D721Med (cell line): ENCODE data around the gene ROCK2.

Experiments
- DNase-seq: peaks from one replicate; pipeline ENCODE4 v3.0.0; 2011; ENCODE audit warnings: low spot score; ENCODE audit not compliant: insufficient read length
- FAIRE-seq: peaks from 2 replicates; lab custom pipeline; 2011; peaks lifted over from hg19 to GRCh38; lab: Jason Lieb, UNC
- TF ChIP-seq, protein P1 (sequence below): IDR thresholded peaks from 2 replicates; pipeline ENCODE4 v1.5.1; 2012; ENCODE audit warnings: mild to moderate bottlenecking, control low read depth; ENCODE audit not compliant: insufficient read depth; ENCODE audit errors: missing control alignments

ROCK2 gene

DNA sequence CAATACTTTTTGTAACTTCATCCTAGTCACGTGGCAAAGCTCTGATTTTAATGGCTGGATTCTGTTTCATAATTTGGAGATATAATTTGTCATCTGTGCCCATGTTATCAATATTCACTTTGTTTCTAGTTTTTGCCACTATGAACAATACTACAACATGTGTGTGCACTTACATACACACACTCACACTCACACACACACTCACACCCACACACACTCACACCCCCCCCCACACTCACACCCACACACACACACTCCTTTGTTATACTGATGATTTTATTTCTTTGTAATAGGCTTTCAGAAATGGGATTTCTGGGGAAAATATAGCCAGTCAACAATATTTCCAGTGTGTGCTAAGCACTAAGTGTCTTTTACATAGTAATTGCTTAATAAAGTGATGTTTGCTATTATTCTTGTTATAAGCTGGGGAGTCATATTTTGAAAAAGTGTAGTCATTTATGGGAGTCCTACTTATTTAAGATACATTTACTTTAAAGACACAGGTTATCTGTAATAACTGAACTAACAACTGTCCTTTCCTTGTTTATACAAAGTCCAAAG lies 22.8 kb upstream of the ROCK2 start:
- TF ChIP-seq, protein P1, sequence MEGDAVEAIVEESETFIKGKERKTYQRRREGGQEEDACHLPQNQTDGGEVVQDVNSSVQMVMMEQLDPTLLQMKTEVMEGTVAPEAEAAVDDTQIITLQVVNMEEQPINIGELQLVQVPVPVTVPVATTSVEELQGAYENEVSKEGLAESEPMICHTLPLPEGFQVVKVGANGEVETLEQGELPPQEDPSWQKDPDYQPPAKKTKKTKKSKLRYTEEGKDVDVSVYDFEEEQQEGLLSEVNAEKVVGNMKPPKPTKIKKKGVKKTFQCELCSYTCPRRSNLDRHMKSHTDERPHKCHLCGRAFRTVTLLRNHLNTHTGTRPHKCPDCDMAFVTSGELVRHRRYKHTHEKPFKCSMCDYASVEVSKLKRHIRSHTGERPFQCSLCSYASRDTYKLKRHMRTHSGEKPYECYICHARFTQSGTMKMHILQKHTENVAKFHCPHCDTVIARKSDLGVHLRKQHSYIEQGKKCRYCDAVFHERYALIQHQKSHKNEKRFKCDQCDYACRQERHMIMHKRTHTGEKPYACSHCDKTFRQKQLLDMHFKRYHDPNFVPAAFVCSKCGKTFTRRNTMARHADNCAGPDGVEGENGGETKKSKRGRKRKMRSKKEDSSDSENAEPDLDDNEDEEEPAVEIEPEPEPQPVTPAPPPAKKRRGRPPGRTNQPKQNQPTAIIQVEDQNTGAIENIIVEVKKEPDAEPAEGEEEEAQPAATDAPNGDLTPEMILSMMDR: no peak
- no peak for DNase-seq
- no peak for FAIRE-seq

DNA sequence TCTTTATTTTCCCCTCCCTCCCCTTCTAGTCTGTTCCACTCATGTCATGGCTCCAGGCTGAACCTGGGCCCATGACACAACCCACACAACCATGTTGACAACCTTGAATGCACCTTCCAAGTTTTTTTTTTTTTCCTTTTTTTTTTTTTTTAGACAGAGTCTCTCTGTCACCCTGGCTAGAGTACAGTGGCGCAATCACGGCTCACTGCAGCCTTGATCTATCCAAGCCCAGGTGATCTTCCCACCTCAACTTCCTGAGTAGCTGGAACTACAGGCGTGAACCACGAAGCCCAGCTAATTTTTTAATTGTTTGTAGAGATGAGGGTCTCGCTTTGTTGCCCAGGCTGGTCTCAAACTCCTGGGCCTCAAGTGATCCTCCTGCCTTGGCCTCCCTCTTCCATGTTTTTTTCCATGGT lies 21.9 kb upstream of the ROCK2 start:
- no peak for FAIRE-seq
- DNase-seq: no peak
- TF ChIP-seq, protein P1: no peak

DNA sequence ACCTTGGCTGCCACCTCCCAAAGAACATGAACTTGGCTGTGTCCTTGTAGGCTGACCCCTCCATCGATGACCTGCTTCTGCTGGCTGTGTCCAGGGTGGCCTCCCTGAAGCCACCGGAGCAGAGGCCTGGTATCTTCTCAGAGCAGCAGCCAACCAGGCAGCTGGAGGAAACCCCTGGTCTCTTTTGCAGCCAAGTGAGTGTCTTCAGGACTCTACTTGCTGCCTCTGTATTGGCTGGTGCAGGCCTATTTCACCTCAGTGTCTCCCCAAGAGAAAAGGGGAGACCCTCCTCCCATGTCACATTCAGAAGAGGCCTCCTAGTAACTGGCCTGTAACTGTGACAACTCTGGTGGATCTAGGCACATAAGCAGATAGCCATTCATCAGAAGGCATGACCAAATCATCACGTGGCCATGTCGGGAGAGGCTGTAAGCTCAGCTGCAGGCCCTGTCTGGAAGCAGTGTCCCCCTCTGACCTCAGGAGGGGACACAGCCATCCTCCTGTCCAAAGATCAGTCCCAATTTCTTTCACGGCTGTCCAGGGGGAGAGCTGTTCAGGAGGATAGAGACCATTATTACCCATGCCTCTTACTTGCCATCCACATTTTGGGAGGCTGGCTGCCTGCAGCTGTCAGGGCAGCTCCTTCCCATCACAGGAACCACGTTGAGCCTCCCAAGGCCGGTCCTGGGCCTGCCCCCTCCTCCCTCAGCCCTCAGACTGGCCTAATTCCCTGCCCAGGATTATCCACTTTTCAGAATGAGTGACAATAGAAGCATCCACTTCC lies 20.9 kb upstream of the ROCK2 start:
- FAIRE-seq (no peak), DNase-seq (no peak)
- TF ChIP-seq, protein P1: no peak

DNA sequence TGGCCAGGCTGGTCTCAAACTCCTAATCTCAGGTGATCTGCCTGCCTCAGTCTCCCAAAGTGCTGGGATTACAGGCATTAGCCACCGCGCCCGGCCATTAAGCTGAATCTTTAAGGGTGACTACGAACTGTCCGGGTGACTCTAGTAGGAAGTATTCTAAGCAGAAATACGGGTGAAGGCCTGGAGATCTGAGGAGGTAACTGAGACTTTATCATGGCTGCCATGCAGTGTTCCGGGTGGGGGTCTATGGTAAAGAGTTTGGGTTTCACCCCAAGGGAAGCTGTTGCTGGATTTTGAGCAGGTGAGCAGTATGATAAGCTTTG lies 20.1 kb upstream of the ROCK2 start:
- FAIRE-seq: no peak
- DNase-seq: no peak
- TF ChIP-seq, protein P1: no peak

DNA sequence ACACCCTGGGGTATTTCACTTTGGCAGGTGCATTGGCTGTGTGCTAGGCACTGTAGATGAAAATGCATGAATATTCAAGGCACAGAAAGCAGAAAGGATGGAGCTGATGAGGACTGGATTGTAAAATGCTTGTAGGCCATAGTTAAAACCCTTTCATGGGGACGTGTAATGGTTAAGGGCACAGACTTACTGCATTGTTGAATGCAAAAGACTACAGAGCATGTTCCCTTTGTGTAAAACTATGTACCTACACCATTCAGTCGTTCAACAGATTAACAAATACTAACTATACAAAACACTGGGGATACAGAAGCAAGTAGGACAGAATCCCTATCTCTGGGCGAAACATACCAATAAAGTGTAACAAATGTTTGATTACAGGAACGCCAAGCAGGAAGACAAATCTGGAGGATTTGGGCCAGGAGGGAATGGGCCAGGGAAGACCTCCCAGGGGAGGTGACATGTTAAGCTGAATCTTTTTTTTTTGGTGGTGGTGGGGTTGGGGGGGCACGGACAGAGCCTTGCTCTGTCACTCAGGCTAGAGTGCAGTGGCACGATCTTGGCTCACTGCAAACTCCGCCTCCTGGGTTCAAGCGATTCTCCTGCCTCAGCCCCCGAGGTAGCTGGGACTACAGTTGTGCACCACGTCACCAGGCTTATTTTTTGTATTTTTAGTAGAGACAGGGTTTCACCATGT lies 19.6 kb upstream of the ROCK2 start:
- DNase-seq: no peak

DNA sequence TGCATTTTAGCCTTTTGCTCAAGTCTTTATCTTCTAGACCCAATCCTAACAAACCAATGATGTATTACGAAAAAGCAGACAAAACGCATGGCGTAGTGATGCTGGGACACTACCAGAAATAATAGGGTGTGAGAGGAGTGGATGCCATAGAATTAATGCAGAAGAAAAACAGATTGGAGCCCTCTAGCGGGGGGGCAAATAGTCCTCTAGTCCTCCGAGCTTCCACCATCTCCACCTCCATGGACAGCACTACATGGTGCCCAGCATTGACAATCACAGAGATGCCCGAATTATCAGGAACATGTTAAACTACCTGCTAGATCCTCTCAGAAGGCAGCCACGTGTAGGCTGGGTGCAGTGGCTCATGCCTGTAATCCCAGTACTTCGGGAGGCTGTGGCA lies 15.4 kb upstream of the ROCK2 start:
- TF ChIP-seq, protein P1: no peak
- no peak for DNase-seq
- no peak for FAIRE-seq

More for the DNA sequence above, 19.6 kb upstream of the ROCK2 start:
- no peak for FAIRE-seq
- TF ChIP-seq, protein P1: no peak
